Fibroblast of lung (primary cell): Measurements from ENCODE around the gene SPTBN1. TPM values are rescaled to one million over a fixed set of nuclear protein-coding genes. Genes with fewer than 3 reads are reported as not detected.

ENCODE experiments used
- DNase-seq, 2 donors: peaks; one replicate each; pipeline versions ENCODE4 v3.0.0 to v3.0.0-alpha.2; 2010; ENCODE audit warnings: low read depth in 2 of 2
- H2AFZ ChIP-seq: 2 replicates; pipeline ENCODE4 v1.5.1; 2012; ENCODE audit warnings: low read length, control low read depth, inconsistent platforms
- H3K27ac ChIP-seq: 2 replicates; pipeline ENCODE4 v1.5.1; 2011; ENCODE audit warnings: low read length, control low read depth; ENCODE audit not compliant: insufficient read depth
- H3K27me3 ChIP-seq: 2 replicates; pipeline ENCODE4 v1.5.1; 2011; ENCODE audit warnings: mild to moderate bottlenecking, low read length; ENCODE audit not compliant: control insufficient read depth, insufficient read depth
- H3K36me3 ChIP-seq: 2 replicates; pipeline ENCODE4 v1.5.1; 2011; ENCODE audit warnings: low read length; ENCODE audit not compliant: control insufficient read depth, insufficient read depth
- H3K4me1 ChIP-seq: 2 replicates; pipeline ENCODE4 v1.5.1; 2011; ENCODE audit warnings: low read length; ENCODE audit not compliant: control insufficient read depth, insufficient read depth; ENCODE audit errors: extremely low read depth
- H3K4me2 ChIP-seq: 2 replicates; pipeline ENCODE4 v1.5.1; 2011; ENCODE audit warnings: low read length, control low read depth; ENCODE audit not compliant: insufficient read depth; ENCODE audit errors: extremely low read depth
- H3K4me3 ChIP-seq, 4 experiments: fragments of 200-600 bp in 1 of 4; sonication (generic) in 1 of 4; replicated peaks in 1 of 4; 2 replicates each; pipeline ENCODE4 v1.5.1; 2011 to 2016; ENCODE audit warnings: low read length in 4 of 4, low read depth in 3 of 4, mild to moderate bottlenecking in 3 of 4, control low read depth in 2 of 4, inconsistent platforms in 1 of 4, mixed read lengths in 1 of 4; ENCODE audit not compliant: insufficient read depth in 1 of 4; ENCODE audit errors: control extremely low read depth in 1 of 4
- H3K79me2 ChIP-seq: 2 replicates; pipeline ENCODE4 v1.5.1; 2012; ENCODE audit warnings: mild to moderate bottlenecking, low read length, inconsistent platforms; ENCODE audit not compliant: control insufficient read depth, insufficient read depth
- H3K9ac ChIP-seq: 2 replicates; pipeline ENCODE4 v1.5.1; 2011; ENCODE audit warnings: mild to moderate bottlenecking, low read length, control low read depth; ENCODE audit not compliant: insufficient read depth
- H3K9me3 ChIP-seq: 2 replicates; pipeline ENCODE4 v1.5.1; 2012; ENCODE audit warnings: low read depth, low read length; ENCODE audit not compliant: control insufficient read depth, insufficient read depth
- H4K20me1 ChIP-seq: 2 replicates; pipeline ENCODE4 v1.5.1; 2011; ENCODE audit warnings: low read length; ENCODE audit not compliant: control insufficient read depth, insufficient read depth; ENCODE audit errors: extremely low read depth
- CTCF ChIP-seq, 2 donors: IDR thresholded peaks in 1 of 2; conservative IDR thresholded peaks in 1 of 2; 1 replicate in 1 of 2; 2 replicates in 1 of 2; pipeline ENCODE4 v1.5.1; 2011 to 2012; ENCODE audit warnings: low read length in 2 of 2, control low read depth in 1 of 2, inconsistent platforms in 1 of 2, low read depth in 1 of 2, mild to moderate bottlenecking in 1 of 2
- EZH2 ChIP-seq: IDR thresholded peaks from 2 replicates; pipeline ENCODE4 v1.5.1; 2012; ENCODE audit warnings: low read length, control low read depth, mild to moderate bottlenecking; ENCODE audit errors: missing control alignments
- polyA plus RNA-seq, 2 donors: library from polyadenylated mRNA; depleted of rRNA in 1 of 2; stranded (reverse) in 1 of 2; unstranded in 1 of 2; fragments of >200 nt; gene quantifications; 2 replicates each; pipeline ENCODE4 v1.2.1, GENCODE V29; 2011 to 2012; ENCODE audit warnings: missing spikeins in 1 of 2
- total RNA-seq: library from RNA; depleted of rRNA; stranded (reverse); fragments of >200 nt; gene quantifications from 2 replicates; pipeline ENCODE4 v1.2.1, GENCODE V29; 2014

SPTBN1 gene
- total and polyA plus RNA-seq, 2 donors (not counting 1 experiment from before 2014, with no cell fraction given) = 123 to 325 TPM

- Histone ChIP-seq H4K20me1 (peaks cover 8% of the 10 kb centered on the region), H3K27me3 (no peaks in the 10 kb centered on the region), H3K27ac (no peak overlapping the region), H3K79me2 (peaks cover 89% of the 10 kb centered on the region), H3K4me1 (peaks cover 9% of the 10 kb centered on the region), H3K9me3 (no peaks in the 10 kb centered on the region), H3K9ac (no peak overlapping the region), H3K36me3 (peaks cover 2% of the 10 kb centered on the region), H3K4me2 (no peak overlapping the region), H3K4me3 (no peak overlapping the region), H2AFZ (no peak overlapping the region)
- DNase-seq = peak in 1 of 2 donors; percentile 30
- TF ChIP-seq EZH2 (no peak), CTCF (conservative IDR thresholded peaks at IDR 0.05 in 1 of 2, IDR thresholded peaks at IDR 0.05 in 1 of 2; ENCODE audit: low read depth in 1 of 2, low read length in 2 of 2) (no peak)
Measured at GRCh38 chr2:54603357-54603756, 147.2 kb downstream of the SPTBN1 start.

- Histone ChIP-seq H3K9me3 (no peaks in the 10 kb centered on the region), H2AFZ (no peak overlapping the region), H3K79me2 (peaks cover 88% of the 10 kb centered on the region), H3K4me3 (no peak overlapping the region), H3K27ac (no peak overlapping the region), H3K36me3 (peaks cover 2% of the 10 kb centered on the region), H3K27me3 (no peaks in the 10 kb centered on the region), H3K4me1 (peaks cover 9% of the 10 kb centered on the region), H4K20me1 (peaks cover 8% of the 10 kb centered on the region), H3K4me2 (no peak overlapping the region), H3K9ac (no peak overlapping the region)
- no peak for DNase-seq
- TF ChIP-seq CTCF (conservative IDR thresholded peaks at IDR 0.05 in 1 of 2, IDR thresholded peaks at IDR 0.05 in 1 of 2; ENCODE audit: low read depth in 1 of 2, low read length in 2 of 2) = no peak
- no peak for TF ChIP-seq EZH2
Measured at GRCh38 chr2:54603796-54604195, 147.7 kb downstream of the SPTBN1 start.

- Histone ChIP-seq H3K27me3 (no peaks in the 10 kb centered on the region), H3K27ac (no peak overlapping the region)
Measured at GRCh38 chr2:54604871-54605270, 148.7 kb downstream of the SPTBN1 start.

More at GRCh38 chr2:54604871-54605270, 148.7 kb downstream of the SPTBN1 start:
- no peak overlapping the region for H3K4me2 ChIP-seq
- no peak overlapping the region for H2AFZ ChIP-seq
- H3K4me1 ChIP-seq = peaks cover 6% of the 10 kb centered on the region
- TF ChIP-seq EZH2 = no peak
- TF ChIP-seq CTCF (conservative IDR thresholded peaks at IDR 0.05 in 1 of 2, IDR thresholded peaks at IDR 0.05 in 1 of 2; ENCODE audit: low read depth in 1 of 2, low read length in 2 of 2) = no peak
- no peak overlapping the region for H3K4me3 ChIP-seq
- no peak overlapping the region for H3K9ac ChIP-seq
- no peaks in the 10 kb centered on the region for H3K9me3 ChIP-seq
- peaks cover 6% of the 10 kb centered on the region for H4K20me1 ChIP-seq
- no peak for DNase-seq
- H3K36me3 ChIP-seq = peaks cover 1% of the 10 kb centered on the region
- peaks cover 89% of the 10 kb centered on the region for H3K79me2 ChIP-seq
